A549 (cell line): ENCODE measurements around the gene ZNF669. TPM values are rescaled to one million over a fixed set of nuclear protein-coding genes. Genes with fewer than 3 reads are reported as not detected.

Experiments
- ATAC-seq, 2 experiments: fragments of 200-7000 bp in 1 of 2; fragments of >200 bp in 1 of 2; cut with Nextera tagmentation in 1 of 2; cut with Tn5 transposase in 1 of 2; 3 replicates each; pipeline versions ENCODE4 v1.8.0 to v1.9.1; 2018 to 2020; ENCODE audit warnings: mild to moderate bottlenecking in 1 of 2, moderate library complexity in 1 of 2
- CTCF ChIA-PET: fragments of 300-600 bp; sonication (Branson Sonifier 250); formaldehyde crosslinking; extraction: SDS; loops from one replicate; lab custom pipeline; 2021; ENCODE audit warnings: antibody characterized with exemption, inconsistent platforms; lab: Yijun Ruan, JAX
- POLR2A ChIA-PET: fragments of 350-600 bp; formaldehyde crosslinking; extraction: SDS; loops from one replicate; lab custom pipeline; 2021; ENCODE audit warnings: antibody characterized with exemption, inconsistent platforms; lab: Yijun Ruan, JAX
- DNase-seq, 2 experiments: peaks; one replicate each; pipeline versions ENCODE4 v3.0.0 to v3.0.0-alpha.2; 2011 to 2016; ENCODE audit warnings: low read depth in 1 of 2, low spot score in 1 of 2
- FAIRE-seq: peaks from 2 replicates; lab custom pipeline; 2011; peaks lifted over from hg19 to GRCh38; lab: Jason Lieb, UNC
- H3K27ac ChIP-seq, 2 experiments: fragments of >200 bp; sonication (Bioruptor Twin); formaldehyde crosslinking; 3 replicates each; pipeline ENCODE4 v1.5.1; 2016 to 2017
- H3K4me1 ChIP-seq: fragments of >200 bp; sonication (Bioruptor Twin); formaldehyde crosslinking; 3 replicates; pipeline ENCODE4 v1.6.1; 2016
- H3K4me2 ChIP-seq: fragments of >200 bp; sonication (Bioruptor Twin); formaldehyde crosslinking; 3 replicates; pipeline ENCODE4 v1.6.1; 2016
- H3K4me3 ChIP-seq: fragments of >200 bp; sonication (Bioruptor Twin); formaldehyde crosslinking; 3 replicates; pipeline ENCODE4 v1.5.1; 2016
- H3K9me3 ChIP-seq: fragments of >200 bp; sonication (Bioruptor Twin); formaldehyde crosslinking; 3 replicates; pipeline ENCODE4 v1.6.1; 2016
- BCL3 ChIP-seq: fragments of >200 bp; sonication (Bioruptor Twin); formaldehyde crosslinking; IDR thresholded peaks from 3 replicates; pipeline ENCODE4 v1.6.1; 2016
- HDAC2 ChIP-seq: fragments of 200-600 bp; sonication (generic); IDR thresholded peaks from 2 replicates; pipeline ENCODE4 v1.6.1; 2016
- KDM1A ChIP-seq: fragments of 200-600 bp; sonication (generic); IDR thresholded peaks from 2 replicates; pipeline ENCODE4 v1.6.1; 2016; ENCODE audit warnings: low read depth, mild to moderate bottlenecking
- MAFK ChIP-seq: fragments of 450-650 bp; IDR thresholded peaks from 2 replicates; pipeline ENCODE4 v1.6.1; 2014; ENCODE audit not compliant: partially characterized antibody
- PBX3 ChIP-seq: IDR thresholded peaks from 2 replicates; pipeline ENCODE4 v1.6.1; 2012
- POLR2A ChIP-seq: IDR thresholded peaks from 2 replicates; pipeline ENCODE4 v1.6.1; 2012; ENCODE audit warnings: mild to moderate bottlenecking, low read length
- REST ChIP-seq: fragments of 200-600 bp; sonication (generic); IDR thresholded peaks from 2 replicates; pipeline ENCODE4 v1.6.1; 2016; ENCODE audit warnings: antibody characterized with exemption, mild to moderate bottlenecking, moderate library complexity
- WGBS: methylation state at CpG from one replicate; pipeline ENCODE4 v1.1.6; 2017; ENCODE audit errors: missing lambda C conversion rate; 5-methylcytosine and 5-hydroxymethylcytosine counted together
- polyA plus RNA-seq, 4 experiments: library from polyadenylated mRNA; depleted of rRNA in 3 of 4; stranded (reverse); fragments of >200 nt; fragmentation: RNase III in 1 of 4; extraction: RNeasy Plus Mini Kit Qiagen cat#74134 plus additional on column Dnase treatment in 1 of 4; gene quantifications; 2 replicates in 3 of 4; 3 replicates in 1 of 4; pipeline ENCODE4 v1.2.3, GENCODE V29; 2011 to 2017

The ZNF669 gene
- polyA plus RNA-seq, 2 of the 4 experiments (the other 2 are of a cell fraction), result 3.6 to 5.3 TPM

GRCh38 chr1:247060771-247061170, 43.4 kb downstream of the ZNF669 start:
- FAIRE-seq, result no peak
- POLR2A ChIA-PET, result no interaction called here

GRCh38 chr1:247056071-247056470, 48.1 kb downstream of the ZNF669 start:
- FAIRE-seq, result no peak
- TF ChIP-seq REST, result no peak
- TF ChIP-seq, all 56 proteins: peak for 0
- no peak for DNase-seq

More at GRCh38 chr1:247060771-247061170, 43.4 kb downstream of the ZNF669 start:
- H3K4me3 ChIP-seq, result no peak overlapping the region
- no peak for ATAC-seq
- 79% methylated on average over 4 of the region's 4 CpGs for WGBS
- CTCF ChIA-PET, result no interaction called here
- no peak overlapping the region for H3K27ac ChIP-seq
- TF ChIP-seq PBX3 (no peak), BCL3 (no peak), MAFK (peak; percentile 85), KDM1A (no peak)
- TF ChIP-seq, all 56 proteins: peak for 1
- Histone ChIP-seq H3K4me2 (no peak overlapping the region), H3K9me3 (peaks cover 47% of the 10 kb centered on the region), H3K4me1 (no peaks in the 10 kb centered on the region)
- DNase-seq, result no peak

GRCh38 chr1:247054992-247055415, 49.2 kb downstream of the ZNF669 start:
- no peak for TF ChIP-seq HDAC2
- TF ChIP-seq POLR2A, result no peak
- no peaks in the 10 kb centered on the region for H3K4me1 ChIP-seq
- H3K4me2 ChIP-seq, result no peak overlapping the region
- CTCF ChIA-PET, result interaction anchor here (1.0 kb wide), 2 partner anchors 19 to 21 kb away, joined by 3 to 4 read pairs; no protein-coding TSS in a partner anchor
- H3K27ac ChIP-seq, result no peak overlapping the region
- no peak overlapping the region for H3K4me3 ChIP-seq
- no peak for DNase-seq
- no peak for ATAC-seq
- WGBS, result 44% methylated on average over 2 of the region's 2 CpGs
- FAIRE-seq, result no peak
- H3K9me3 ChIP-seq, result peaks cover 75% of the 10 kb centered on the region
- POLR2A ChIA-PET, result no interaction called here

More at GRCh38 chr1:247056071-247056470, 48.1 kb downstream of the ZNF669 start:
- Histone ChIP-seq H3K4me3 (no peak overlapping the region), H3K4me1 (no peaks in the 10 kb centered on the region), H3K9me3 (peaks cover 73% of the 10 kb centered on the region), H3K4me2 (no peak overlapping the region), H3K27ac (no peak overlapping the region)
- ATAC-seq, result no peak
- POLR2A ChIA-PET, result no interaction called here
- CTCF ChIA-PET, result interaction anchor here (1.0 kb wide), 1 partner anchor 20 kb away, joined by 3 read pairs; no protein-coding TSS in a partner anchor
- WGBS, result 69% methylated on average over 2 of the region's 2 CpGs

Other genes with a start within 250 kb of the ZNF669 start
- 40.7 and 44.7 TPM in 2 replicates for gene AHCTF1, start 172.4 kb downstream of the ZNF669 start, polyA plus RNA-seq (2011; rRNA removed)
- 26.0 to 28.8 TPM (median 27.0 TPM) in 3 replicates for gene AHCTF1, start 172.4 kb downstream of the ZNF669 start, polyA plus RNA-seq (2017; fragmentation: RNase III; extraction: RNeasy Plus Mini Kit Qiagen cat#74134 plus additional on column Dnase treatment)
- 1.7 and 2.6 TPM in 2 replicates for gene ZNF695, start 96.3 kb downstream of the ZNF669 start, polyA plus RNA-seq (2011; rRNA removed)
- gene ZNF695, start 96.3 kb downstream of the ZNF669 start, polyA plus RNA-seq (2017; fragmentation: RNase III; extraction: RNeasy Plus Mini Kit Qiagen cat#74134 plus additional on column Dnase treatment), result 2.5 to 3.3 TPM (median 2.7 TPM) in 3 replicates
- gene ZNF670, start 25.5 kb downstream of the ZNF669 start, polyA plus RNA-seq (2011; rRNA removed), result 3.5 and 4.3 TPM in 2 replicates
- 2.9 to 3.3 TPM (median 3.0 TPM) in 3 replicates for gene ZNF670, start 25.5 kb downstream of the ZNF669 start, polyA plus RNA-seq (2017; fragmentation: RNase III; extraction: RNeasy Plus Mini Kit Qiagen cat#74134 plus additional on column Dnase treatment)
- gene ZNF124, start 67.7 kb upstream of the ZNF669 start, polyA plus RNA-seq (2011; rRNA removed), result 6.4 and 6.5 TPM in 2 replicates
- gene ZNF124, start 67.7 kb upstream of the ZNF669 start, polyA plus RNA-seq (2017; fragmentation: RNase III; extraction: RNeasy Plus Mini Kit Qiagen cat#74134 plus additional on column Dnase treatment), result 4.4 to 5.5 TPM (median 5.3 TPM) in 3 replicates
- gene VN1R5, start 151.7 kb upstream of the ZNF669 start, polyA plus RNA-seq (2011; rRNA removed), result not detected in 2 replicates
- not detected in 3 replicates for gene VN1R5, start 151.7 kb upstream of the ZNF669 start, polyA plus RNA-seq (2017; fragmentation: RNase III; extraction: RNeasy Plus Mini Kit Qiagen cat#74134 plus additional on column Dnase treatment)
- gene ZNF496, start 227.5 kb upstream of the ZNF669 start, polyA plus RNA-seq (2011; rRNA removed), result 16.1 and 19.5 TPM in 2 replicates
- gene ZNF496, start 227.5 kb upstream of the ZNF669 start, polyA plus RNA-seq (2017; fragmentation: RNase III; extraction: RNeasy Plus Mini Kit Qiagen cat#74134 plus additional on column Dnase treatment), result 12.2 to 13.5 TPM (median 13.1 TPM) in 3 replicates